Prostate gland (tissue), 2 donors: ENCODE results near the gene AP2M1.

Experiments
- POLR2A ChIP-seq: fragments of 450-650 bp; IDR thresholded peaks from one replicate; pipeline ENCODE4 v1.6.1; 2016; ENCODE audit warnings: antibody characterized with exemption, mild to moderate bottlenecking
- POLR2AphosphoS5 ChIP-seq: sonication (generic); formaldehyde crosslinking; IDR thresholded peaks from one replicate; pipeline ENCODE4 v1.6.1; 2017; ENCODE audit warnings: antibody characterized with exemption
- TF ChIP-seq, protein P1 (sequence below), 4 experiments: fragments of 200-600 bp in 2 of 4; fragments of 450-650 bp in 2 of 4; sonication (generic) in 2 of 4; IDR thresholded peaks; 1 replicate in 3 of 4; 2 replicates in 1 of 4; pipeline ENCODE4 v1.5.1; 2016 to 2019; ENCODE audit warnings: antibody characterized with exemption in 4 of 4, mild to moderate bottlenecking in 2 of 4, moderate library complexity in 2 of 4

DNA sequence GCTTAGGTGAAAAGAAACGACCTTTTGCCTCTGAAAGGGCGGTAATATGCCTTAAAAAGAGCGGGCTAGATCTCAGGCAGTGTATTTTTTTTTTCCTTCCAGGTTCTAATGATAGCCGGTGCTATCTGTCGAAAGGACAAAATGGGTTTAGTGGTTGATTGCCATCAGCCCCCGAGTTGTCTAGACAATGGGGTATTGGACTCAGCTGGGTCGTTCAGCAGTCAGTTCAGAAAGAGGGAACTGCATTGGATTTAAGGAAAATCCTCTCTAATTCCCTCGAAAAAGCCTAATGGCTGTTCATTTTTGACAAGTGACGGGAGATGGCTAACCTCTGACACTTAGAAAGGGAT is 38.8 kb upstream of the AP2M1 start:
- TF ChIP-seq, protein P1, sequence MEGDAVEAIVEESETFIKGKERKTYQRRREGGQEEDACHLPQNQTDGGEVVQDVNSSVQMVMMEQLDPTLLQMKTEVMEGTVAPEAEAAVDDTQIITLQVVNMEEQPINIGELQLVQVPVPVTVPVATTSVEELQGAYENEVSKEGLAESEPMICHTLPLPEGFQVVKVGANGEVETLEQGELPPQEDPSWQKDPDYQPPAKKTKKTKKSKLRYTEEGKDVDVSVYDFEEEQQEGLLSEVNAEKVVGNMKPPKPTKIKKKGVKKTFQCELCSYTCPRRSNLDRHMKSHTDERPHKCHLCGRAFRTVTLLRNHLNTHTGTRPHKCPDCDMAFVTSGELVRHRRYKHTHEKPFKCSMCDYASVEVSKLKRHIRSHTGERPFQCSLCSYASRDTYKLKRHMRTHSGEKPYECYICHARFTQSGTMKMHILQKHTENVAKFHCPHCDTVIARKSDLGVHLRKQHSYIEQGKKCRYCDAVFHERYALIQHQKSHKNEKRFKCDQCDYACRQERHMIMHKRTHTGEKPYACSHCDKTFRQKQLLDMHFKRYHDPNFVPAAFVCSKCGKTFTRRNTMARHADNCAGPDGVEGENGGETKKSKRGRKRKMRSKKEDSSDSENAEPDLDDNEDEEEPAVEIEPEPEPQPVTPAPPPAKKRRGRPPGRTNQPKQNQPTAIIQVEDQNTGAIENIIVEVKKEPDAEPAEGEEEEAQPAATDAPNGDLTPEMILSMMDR (IDR thresholded peaks at IDR 0.05) = no peak
- TF ChIP-seq POLR2A (no peak), POLR2AphosphoS5 (no peak)
